ENCODE measurements around the gene FBXW7. TPM values are rescaled to one million over a fixed set of nuclear protein-coding genes. Genes with fewer than 3 reads are reported as not detected.

FBXW7 gene
- total RNA-seq, 1 experiment from 2014 or later, result 27.1 TPM

GRCh38 chr4:152501846-152502536 lies 33.9 kb downstream of the FBXW7 start:
- H3K23me2 ChIP-seq (ENCODE audit: insufficient read length, low read depth, low read length, poor library complexity, severe bottlenecking), result no peaks in the 10 kb centered on the region
- H3K9me3 ChIP-seq (ENCODE audit: control insufficient read depth, low read depth, low read length), result no peaks in the 10 kb centered on the region
- peaks cover 9 to 26% of the 10 kb centered on the region in 2 experiments for H3K4me1 Mint-ChIP-seq
- no peak overlapping the region for H3K14ac ChIP-seq (ENCODE audit: insufficient read depth, low read length)
- no peak overlapping the region for H3K56ac ChIP-seq (ENCODE audit: insufficient read length, low read depth, low read length)
- no peak overlapping the region for H4K91ac ChIP-seq (ENCODE audit: insufficient read length, low read depth, low read length)
- H2BK5ac ChIP-seq (ENCODE audit: insufficient read length, low read length), result no peak overlapping the region
- no peak overlapping the region for H3K9ac ChIP-seq (ENCODE audit: extremely low read depth, insufficient read length, low read length)
- H3K4ac ChIP-seq (ENCODE audit: low read depth, low read length), result no peak overlapping the region
- H3K27ac Mint-ChIP-seq, result peak overlapping the region in 1 of 3 experiments; percentile 44; a peak in 1 of 7 replicates
- H4K20me1 ChIP-seq (ENCODE audit: control insufficient read depth, insufficient read depth, insufficient read length), result no peaks in the 10 kb centered on the region
- no peak overlapping the region for H3K4me2 ChIP-seq (ENCODE audit: insufficient read depth, insufficient read length, low read length)
- no peak for DNase-seq
- no peak overlapping the region for H2BK120ac ChIP-seq (ENCODE audit: low read depth, low read length, poor library complexity, severe bottlenecking)
- H3K4me1 ChIP-seq (ENCODE audit: insufficient read depth, low read length), result no peaks in the 10 kb centered on the region
- H3K23ac ChIP-seq (ENCODE audit: insufficient read length, low read depth, low read length), result no peak overlapping the region
- H3K4me3 Mint-ChIP-seq, result no peak overlapping the region
- 0 out of 2 replicates have a peak, but pooled peaks cover 2% of the 10 kb centered on the region for H3K79me2 ChIP-seq (ENCODE audit: insufficient read depth, low read length)
- WGBS (ENCODE audit: extremely low coverage, insufficient read length, low lambda C conversion rate), result no CpG with 5 or more reads among the region's 3 CpGs
- 0 out of 7 replicates have a peak, but pooled peaks cover 0 to 2% (median 0%) of the 10 kb centered on the region in 3 experiments for H3K36me3 Mint-ChIP-seq (ENCODE audit: insufficient read depth in 1 of 3, low read depth in 3 of 3)
- H3K79me1 ChIP-seq (ENCODE audit: insufficient read depth, low read depth, low read length, poor library complexity, severe bottlenecking), result peaks cover 7% of the 10 kb centered on the region
- H3K9me3 Mint-ChIP-seq, result no peaks in the 10 kb centered on the region
- no peak overlapping the region for H3K18ac ChIP-seq (ENCODE audit: insufficient read length, low read depth, low read length)
- no peaks in the 10 kb centered on the region for H3K27me3 Mint-ChIP-seq (ENCODE audit: low read depth)
- TF ChIP-seq, protein P1, sequence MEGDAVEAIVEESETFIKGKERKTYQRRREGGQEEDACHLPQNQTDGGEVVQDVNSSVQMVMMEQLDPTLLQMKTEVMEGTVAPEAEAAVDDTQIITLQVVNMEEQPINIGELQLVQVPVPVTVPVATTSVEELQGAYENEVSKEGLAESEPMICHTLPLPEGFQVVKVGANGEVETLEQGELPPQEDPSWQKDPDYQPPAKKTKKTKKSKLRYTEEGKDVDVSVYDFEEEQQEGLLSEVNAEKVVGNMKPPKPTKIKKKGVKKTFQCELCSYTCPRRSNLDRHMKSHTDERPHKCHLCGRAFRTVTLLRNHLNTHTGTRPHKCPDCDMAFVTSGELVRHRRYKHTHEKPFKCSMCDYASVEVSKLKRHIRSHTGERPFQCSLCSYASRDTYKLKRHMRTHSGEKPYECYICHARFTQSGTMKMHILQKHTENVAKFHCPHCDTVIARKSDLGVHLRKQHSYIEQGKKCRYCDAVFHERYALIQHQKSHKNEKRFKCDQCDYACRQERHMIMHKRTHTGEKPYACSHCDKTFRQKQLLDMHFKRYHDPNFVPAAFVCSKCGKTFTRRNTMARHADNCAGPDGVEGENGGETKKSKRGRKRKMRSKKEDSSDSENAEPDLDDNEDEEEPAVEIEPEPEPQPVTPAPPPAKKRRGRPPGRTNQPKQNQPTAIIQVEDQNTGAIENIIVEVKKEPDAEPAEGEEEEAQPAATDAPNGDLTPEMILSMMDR (conservative IDR thresholded peaks at IDR 0.05), result no peak
- no peak overlapping the region for H3K27ac ChIP-seq (ENCODE audit: insufficient read length, low read depth, low read length)
- H4K5ac ChIP-seq (ENCODE audit: insufficient read length, low read depth, low read length), result no peak overlapping the region
- no peak overlapping the region for H4K8ac ChIP-seq (replicated peaks; ENCODE audit: insufficient read length, low read depth, low read length)
- H2AFZ ChIP-seq (ENCODE audit: low read length), result no peak overlapping the region
- H2BK12ac ChIP-seq (ENCODE audit: insufficient read length, low read depth, low read length), result no peak overlapping the region
- no peak overlapping the region for H2BK15ac ChIP-seq (ENCODE audit: low read depth, low read length)
- H3T11ph ChIP-seq (ENCODE audit: low read length), result no peak overlapping the region
- no peak overlapping the region for H2AK5ac ChIP-seq (ENCODE audit: insufficient read length, low read length)
- no peaks in the 10 kb centered on the region for H3K27me3 ChIP-seq (ENCODE audit: insufficient read depth, low read length)
- no peak overlapping the region for H2BK20ac ChIP-seq (ENCODE audit: low read depth, low read length, poor library complexity, severe bottlenecking)
